Gastrocnemius medialis (tissue), 4 donors: ENCODE results near the gene JDP2.

Experiments used
- CTCF ChIP-seq, 5 experiments: fragments of 450-650 bp in 3 of 5; fragments of 200-600 bp in 2 of 5; sonication (generic) in 2 of 5; IDR thresholded peaks in 4 of 5; conservative IDR thresholded peaks in 1 of 5; 1 replicate in 4 of 5; 2 replicates in 1 of 5; pipeline ENCODE4 v1.5.1; 2016 to 2019; ENCODE audit warnings: antibody characterized with exemption in 5 of 5, mild to moderate bottlenecking in 3 of 5, moderate library complexity in 3 of 5
- POLR2A ChIP-seq, 2 donors: fragments of 450-650 bp; IDR thresholded peaks; one replicate each; pipeline ENCODE4 v1.6.1; 2017; ENCODE audit warnings: antibody characterized with exemption in 2 of 2, mild to moderate bottlenecking in 2 of 2, moderate library complexity in 2 of 2

- no peak for TF ChIP-seq CTCF (IDR thresholded peaks at IDR 0.05 in 4 of 5, conservative IDR thresholded peaks at IDR 0.05 in 1 of 5)
- no peak for TF ChIP-seq POLR2A (IDR thresholded peaks at IDR 0.05)
These were observed 21.0 kb upstream of the JDP2 start for GRCh38 chr14:75406856-75407255.
